Activated T-cell treated with anti-CD3 and anti-CD28 coated beads, Interleukin-2, amount 50 U/mL, for 1 hour (primary cell): ENCODE measurements around the gene STAT5B.

Source experiments
- DNase-seq: peaks from one replicate; pipeline ENCODE4 v3.0.0-alpha.2; 2020

The STAT5B gene

GRCh38 chr17:42284566-42284965 lies 8.4 kb upstream of the STAT5B start:
- DNase-seq, result peak; percentile 17

GRCh38 chr17:42284024-42284369 lies 7.8 kb upstream of the STAT5B start:
- no peak for DNase-seq

- peak; percentile 16 for DNase-seq
Measured at GRCh38 chr17:42283241-42284023, 7.2 kb upstream of the STAT5B start.

GRCh38 chr17:42282478-42283080 lies 6.4 kb upstream of the STAT5B start:
- DNase-seq, result peak; percentile 16

GRCh38 chr17:42281571-42282096 lies 5.4 kb upstream of the STAT5B start:
- DNase-seq, result peak; percentile 15

- peak; percentile 11 for DNase-seq
Measured at GRCh38 chr17:42279776-42280630, 3.8 kb upstream of the STAT5B start.

- DNase-seq, result no peak
Measured at GRCh38 chr17:42277342-42277712, 1.1 kb upstream of the STAT5B start.

GRCh38 chr17:42276609-42277341 lies 584 bp upstream of the STAT5B start:
- DNase-seq, result peak; percentile 49

- peak; percentile 68 for DNase-seq
Measured at GRCh38 chr17:42275527-42276358, 448 bp downstream of the STAT5B start.

- DNase-seq, result peak; percentile 19
Measured at GRCh38 chr17:42274812-42275526, 1.2 kb downstream of the STAT5B start.

GRCh38 chr17:42274253-42274542 lies 2.0 kb downstream of the STAT5B start:
- peak; percentile 3 for DNase-seq

GRCh38 chr17:42273474-42274252 lies 2.5 kb downstream of the STAT5B start:
- no peak for DNase-seq

GRCh38 chr17:42272162-42272907 lies 3.9 kb downstream of the STAT5B start:
- DNase-seq, result no peak

- no peak for DNase-seq
Measured at GRCh38 chr17:42271779-42272035, 4.5 kb downstream of the STAT5B start.

- DNase-seq, result no peak
Measured at GRCh38 chr17:42271006-42271778, 5.0 kb downstream of the STAT5B start.

- peak; percentile 14 for DNase-seq
Measured at GRCh38 chr17:42270596-42270995, 5.6 kb downstream of the STAT5B start.

- DNase-seq, result no peak
Measured at GRCh38 chr17:42270170-42270535, 6.0 kb downstream of the STAT5B start.

- DNase-seq, result no peak
Measured at GRCh38 chr17:42268236-42268635, 8.0 kb downstream of the STAT5B start.
